T-helper 9 cell (primary cell): ENCODE data around the gene JAM3.

Experiments used
- DNase-seq: peaks from one replicate; pipeline ENCODE4 v3.0.0-alpha.2; 2020

Gene JAM3

GRCh38 chr11:134196756-134197155 is 127.9 kb downstream of the JAM3 start:
- no peak for DNase-seq

- no peak for DNase-seq
These were observed 130.7 kb downstream of the JAM3 start for GRCh38 chr11:134199531-134199930.

- no peak for DNase-seq
These were observed 131.8 kb downstream of the JAM3 start for GRCh38 chr11:134200688-134201087.
